Smooth muscle cell (in vitro differentiated cells): Measurements from ENCODE around the gene CACNA1D. TPM values are rescaled to one million over a fixed set of nuclear protein-coding genes. Genes with fewer than 3 reads are reported as not detected.
A peak's percentile ranks its signal among the peaks of the same experiment; 100 is the strongest.

ENCODE experiments used
- DNase-seq: peaks from one replicate; lab custom pipeline; 2025; ENCODE audit not compliant: unreplicated experiment; lab: John Stamatoyannopoulos, UW
- H2AFZ ChIP-seq: fragments of 200-600 bp; sonication (generic); 2 replicates; pipeline ENCODE4 v1.6.0; 2016; ENCODE audit warnings: antibody characterized with exemption, low read depth, mild to moderate bottlenecking
- H3F3A ChIP-seq: fragments of 200-600 bp; sonication (generic); 2 replicates; pipeline ENCODE4 v1.6.0; 2017; ENCODE audit warnings: antibody characterized with exemption, low read depth
- H3K27ac ChIP-seq: fragments of 200-600 bp; sonication (generic); 2 replicates; pipeline ENCODE4 v1.5.1; 2016; ENCODE audit warnings: low read depth, mild to moderate bottlenecking
- H3K27me3 ChIP-seq: fragments of 200-600 bp; sonication (generic); 2 replicates; pipeline ENCODE4 v1.6.1; 2016; ENCODE audit warnings: low read depth, mild to moderate bottlenecking
- H3K36me3 ChIP-seq: fragments of 200-600 bp; sonication (generic); 2 replicates; pipeline ENCODE4 v1.5.1; 2016; ENCODE audit warnings: low read depth
- H3K4me1 ChIP-seq: fragments of 200-600 bp; sonication (generic); 2 replicates; pipeline ENCODE4 v1.5.1; 2016; ENCODE audit warnings: low read depth
- H3K4me2 ChIP-seq: fragments of 200-600 bp; sonication (generic); 2 replicates; pipeline ENCODE4 v1.6.0; 2016; ENCODE audit warnings: mild to moderate bottlenecking
- H3K4me3 ChIP-seq: fragments of 200-600 bp; sonication (generic); 2 replicates; pipeline ENCODE4 v1.5.1; 2016; ENCODE audit warnings: mild to moderate bottlenecking
- H3K79me2 ChIP-seq: fragments of 200-600 bp; sonication (generic); 2 replicates; pipeline ENCODE4 v1.6.0; 2016; ENCODE audit warnings: low read depth, mild to moderate bottlenecking
- H3K9ac ChIP-seq: fragments of 200-600 bp; sonication (generic); 2 replicates; pipeline ENCODE4 v1.6.0; 2016; ENCODE audit warnings: low read depth
- H3K9me3 ChIP-seq: fragments of 200-600 bp; sonication (generic); replicated peaks from 2 replicates; pipeline ENCODE4 v1.5.1; 2016; ENCODE audit warnings: low read depth
- H4K20me1 ChIP-seq: fragments of 200-600 bp; sonication (generic); 2 replicates; pipeline ENCODE4 v1.6.0; 2016; ENCODE audit warnings: low read depth
- WGBS: methylation state at CpG from one replicate; pipeline ENCODE4 v1.1.7; 2016; ENCODE audit warnings: low lambda C conversion rate; 5-methylcytosine and 5-hydroxymethylcytosine counted together
- polyA plus RNA-seq: library from polyadenylated mRNA; unstranded; fragments of >200 nt; fragmentation: Nextera tagmentation; extraction: Ambion mirVana; gene quantifications from 2 replicates; pipeline ENCODE4 v1.2.1, GENCODE V29; 2016
- total RNA-seq: library from RNA; depleted of rRNA; stranded (reverse); fragments of >200 nt; gene quantifications from 2 replicates; pipeline ENCODE4 v1.2.3, GENCODE V29; 2014
- TF ChIP-seq, protein P1 (sequence below): fragments of 200-600 bp; sonication (generic); IDR thresholded peaks from 2 replicates; pipeline ENCODE4 v1.5.1; 2017; ENCODE audit warnings: borderline replicate concordance, mild to moderate bottlenecking, antibody characterized with exemption; ENCODE audit not compliant: insufficient read depth, poor library complexity, severe bottlenecking

The CACNA1D gene
- total and polyA plus RNA-seq, 2 experiments from 2014 or later = 0.63 to 1.4 TPM

DNA sequence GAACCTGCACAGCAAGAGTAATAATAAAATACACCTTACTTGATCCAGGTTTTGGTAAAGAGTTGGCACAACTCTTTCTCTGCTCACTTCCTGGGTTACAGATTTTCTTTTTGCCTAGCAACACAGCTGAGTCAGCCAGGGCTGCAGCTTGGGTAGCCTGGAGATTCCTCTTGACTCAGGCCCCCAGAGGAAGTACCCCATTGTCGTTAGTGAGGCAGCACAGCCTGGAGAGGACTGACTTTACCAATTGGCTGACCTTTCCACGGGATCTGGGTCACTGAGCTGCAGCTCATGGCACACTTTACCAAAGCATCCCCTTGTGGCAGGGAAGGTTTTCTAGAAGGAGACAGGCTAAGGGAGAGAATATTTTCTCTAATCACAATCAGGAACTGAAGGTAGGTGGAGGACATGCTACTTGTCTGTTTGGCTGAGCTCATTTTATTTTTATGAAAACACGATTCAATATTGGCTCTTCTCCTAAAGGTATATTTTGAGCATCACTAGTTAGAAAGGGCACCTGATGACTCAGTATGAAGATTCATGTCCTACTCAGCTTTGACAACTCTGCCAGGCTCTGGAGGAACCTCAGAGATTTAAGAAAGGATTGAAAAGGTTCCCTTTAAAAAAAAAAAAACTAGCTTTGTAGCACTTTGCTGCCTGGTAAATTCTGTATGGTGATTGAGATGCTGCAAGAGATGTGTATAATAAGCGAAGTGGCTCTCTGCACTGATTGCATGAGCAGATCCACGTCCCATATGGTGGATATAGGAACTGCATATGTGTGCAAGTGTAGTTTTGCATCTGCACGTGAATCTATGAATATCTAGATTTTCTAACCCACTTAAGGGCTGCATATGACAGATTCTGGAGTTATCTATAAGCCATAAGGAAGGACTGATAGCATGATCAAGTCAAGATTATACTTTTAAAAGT is 227.0 kb downstream of the CACNA1D start:
- Histone ChIP-seq H4K20me1 (no peaks in the 10 kb centered on the region), H3K9ac (no peak overlapping the region), H3K79me2 (no peaks in the 10 kb centered on the region), H3K4me3 (no peak overlapping the region), H3K4me2 (no peak overlapping the region), H3K27ac (no peak overlapping the region), H3K9me3 (no peaks in the 10 kb centered on the region), H3K27me3 (peaks cover 81% of the 10 kb centered on the region), H3K36me3 (no peaks in the 10 kb centered on the region), H3F3A (no peaks in the 10 kb centered on the region), H3K4me1 (peaks cover under 1% of the 10 kb centered on the region), H2AFZ (no peak overlapping the region)
- WGBS = 64% methylated on average over 6 of the region's 6 CpGs
- no peak for DNase-seq
- TF ChIP-seq, protein P1, sequence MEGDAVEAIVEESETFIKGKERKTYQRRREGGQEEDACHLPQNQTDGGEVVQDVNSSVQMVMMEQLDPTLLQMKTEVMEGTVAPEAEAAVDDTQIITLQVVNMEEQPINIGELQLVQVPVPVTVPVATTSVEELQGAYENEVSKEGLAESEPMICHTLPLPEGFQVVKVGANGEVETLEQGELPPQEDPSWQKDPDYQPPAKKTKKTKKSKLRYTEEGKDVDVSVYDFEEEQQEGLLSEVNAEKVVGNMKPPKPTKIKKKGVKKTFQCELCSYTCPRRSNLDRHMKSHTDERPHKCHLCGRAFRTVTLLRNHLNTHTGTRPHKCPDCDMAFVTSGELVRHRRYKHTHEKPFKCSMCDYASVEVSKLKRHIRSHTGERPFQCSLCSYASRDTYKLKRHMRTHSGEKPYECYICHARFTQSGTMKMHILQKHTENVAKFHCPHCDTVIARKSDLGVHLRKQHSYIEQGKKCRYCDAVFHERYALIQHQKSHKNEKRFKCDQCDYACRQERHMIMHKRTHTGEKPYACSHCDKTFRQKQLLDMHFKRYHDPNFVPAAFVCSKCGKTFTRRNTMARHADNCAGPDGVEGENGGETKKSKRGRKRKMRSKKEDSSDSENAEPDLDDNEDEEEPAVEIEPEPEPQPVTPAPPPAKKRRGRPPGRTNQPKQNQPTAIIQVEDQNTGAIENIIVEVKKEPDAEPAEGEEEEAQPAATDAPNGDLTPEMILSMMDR = peak; percentile 5

DNA sequence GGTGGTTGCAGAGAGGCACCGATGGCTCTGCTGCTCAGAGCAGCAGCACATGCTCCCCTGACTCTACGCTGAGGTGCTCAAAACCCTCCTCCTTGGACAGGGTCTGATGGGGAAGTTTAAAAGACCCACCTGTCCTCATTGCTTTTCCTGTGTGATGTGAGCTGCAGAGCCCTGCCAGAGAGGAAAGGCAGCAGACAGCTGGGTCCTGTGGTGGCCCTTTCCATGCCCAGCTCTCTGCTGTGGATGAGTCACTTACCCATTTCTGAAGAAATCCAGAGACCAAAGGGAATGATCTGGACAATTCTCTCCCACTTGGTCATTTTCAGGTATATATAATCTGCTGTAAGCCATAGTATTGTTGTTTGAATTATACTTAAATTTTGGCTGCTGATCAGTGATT is 230.2 kb downstream of the CACNA1D start:
- no peaks in the 10 kb centered on the region for H3K36me3 ChIP-seq
- DNase-seq = no peak
- H3K9ac ChIP-seq = no peak overlapping the region
- WGBS = 100% methylated on average over 2 of the region's 2 CpGs
- no peak overlapping the region for H3K4me3 ChIP-seq
- no peaks in the 10 kb centered on the region for H3K79me2 ChIP-seq
- H3K27me3 ChIP-seq = peaks cover 78% of the 10 kb centered on the region
- H3K27ac ChIP-seq = no peak overlapping the region
- no peaks in the 10 kb centered on the region for H3K4me1 ChIP-seq
- no peaks in the 10 kb centered on the region for H3F3A ChIP-seq
- H4K20me1 ChIP-seq = no peaks in the 10 kb centered on the region
- H2AFZ ChIP-seq = no peak overlapping the region
- no peaks in the 10 kb centered on the region for H3K9me3 ChIP-seq
- TF ChIP-seq, protein P1 = no peak
- H3K4me2 ChIP-seq = no peak overlapping the region

DNA sequence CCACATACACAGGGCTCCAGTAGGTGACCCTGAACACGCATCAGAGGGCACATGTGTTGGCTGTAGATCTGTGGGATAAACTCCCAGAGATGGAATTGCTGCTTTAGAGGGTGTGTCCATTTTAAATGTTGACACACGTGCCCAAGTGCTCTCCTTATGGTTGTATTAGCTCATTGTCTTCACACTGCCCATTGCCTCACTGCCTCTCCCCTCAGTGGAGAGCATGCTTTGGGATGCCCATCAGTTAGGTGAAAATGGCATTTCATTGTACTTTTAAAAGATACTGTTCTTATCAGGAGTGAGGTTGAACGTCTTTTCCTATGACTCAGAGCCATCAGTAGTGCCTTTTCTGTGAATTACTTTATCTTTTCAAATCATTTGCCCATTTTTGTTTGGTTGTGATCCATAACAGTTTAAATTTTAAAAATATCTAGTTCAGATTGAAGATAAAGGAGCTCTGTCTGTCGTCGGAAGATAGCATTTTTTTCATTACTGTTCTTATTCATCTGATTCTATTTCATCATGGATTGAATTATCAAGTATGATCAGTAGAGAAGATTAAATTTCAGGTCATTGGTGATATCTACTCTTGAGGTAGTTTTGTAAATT is 231.1 kb downstream of the CACNA1D start:
- DNase-seq = no peak
- WGBS = 89% methylated on average over 5 of the region's 5 CpGs
- Histone ChIP-seq H3K9ac (no peak overlapping the region), H3K4me2 (no peak overlapping the region), H2AFZ (no peak overlapping the region), H3K9me3 (no peaks in the 10 kb centered on the region), H3K27ac (no peak overlapping the region), H4K20me1 (no peaks in the 10 kb centered on the region), H3K4me3 (no peak overlapping the region), H3K27me3 (peaks cover 84% of the 10 kb centered on the region), H3K36me3 (no peaks in the 10 kb centered on the region), H3K4me1 (no peaks in the 10 kb centered on the region), H3K79me2 (no peaks in the 10 kb centered on the region), H3F3A (no peaks in the 10 kb centered on the region)
- TF ChIP-seq, protein P1 = no peak
